WTC11 (cell line): ENCODE measurements around the gene ATM.

Source experiments
- CREB1 ChIP-seq: sonication (generic); formaldehyde crosslinking; IDR thresholded peaks from 2 replicates; pipeline ENCODE4 v1.8.0; 2023; ENCODE audit warnings: mild to moderate bottlenecking, missing genetic modification reagents
- CTCF ChIP-seq: fragments of 200-600 bp; IDR thresholded peaks from 2 replicates; pipeline ENCODE4 v1.8.0; 2022; ENCODE audit warnings: antibody characterized with exemption
- ELF4 ChIP-seq: sonication (generic); formaldehyde crosslinking; IDR thresholded peaks from 2 replicates; pipeline ENCODE4 v1.8.1; 2022; ENCODE audit warnings: low read depth, mild to moderate bottlenecking, moderate library complexity, missing genetic modification reagents

DNA sequence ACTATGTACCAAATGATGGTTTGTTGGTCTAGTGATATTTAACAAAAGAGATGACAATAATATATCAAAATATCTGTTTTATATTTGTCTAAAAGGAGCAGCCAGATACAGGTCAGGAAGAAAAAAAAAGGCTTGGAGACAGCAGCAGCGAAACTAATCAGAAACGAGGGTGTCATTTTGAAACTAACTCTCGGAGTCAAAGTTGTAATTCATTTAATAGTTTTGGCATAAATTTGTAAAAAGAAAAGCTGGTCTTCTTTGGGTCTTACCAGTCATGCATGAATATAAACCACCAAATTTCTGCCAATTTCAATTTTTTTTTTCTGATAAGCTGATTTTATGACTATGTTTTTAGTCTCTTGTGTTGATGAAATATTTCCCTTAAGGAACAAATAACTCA is 26.0 kb upstream of the ATM start:
- TF ChIP-seq CTCF (no peak), ELF4 (CRISPR knock-in tag) (no peak), CREB1 (CRISPR knock-in tag) (no peak)
